K562 (cell line): ENCODE measurements around the gene PPP3CB. TPM values are rescaled to one million over a fixed set of nuclear protein-coding genes. Genes with fewer than 3 reads are reported as not detected.

Experiments
- ATF4 ChIP-seq: fragments of 450-650 bp; formaldehyde crosslinking; IDR thresholded peaks from 2 replicates; pipeline ENCODE4 v1.4.0; 2022; ENCODE audit warnings: mild to moderate bottlenecking, moderate library complexity
- CBFB ChIP-seq: sonication (generic); formaldehyde crosslinking; IDR thresholded peaks from 2 replicates; pipeline ENCODE4 v1.4.0; 2020; ENCODE audit warnings: mild to moderate bottlenecking, missing genetic modification reagents
- CCAR2 ChIP-seq: fragments of 200-400 bp; formaldehyde crosslinking; IDR thresholded peaks from 2 replicates; pipeline ENCODE4 v1.6.1; 2017; ENCODE audit warnings: mild to moderate bottlenecking, low read depth, low read length
- CREB1 ChIP-seq, 2 experiments: sonication (generic) in 1 of 2; formaldehyde crosslinking in 1 of 2; IDR thresholded peaks; 2 replicates each; pipeline versions ENCODE4 v1.6.1 to v1.8.0; 2012 to 2022; ENCODE audit warnings: inconsistent platforms in 1 of 2, mild to moderate bottlenecking in 1 of 2, missing genetic modification reagents in 1 of 2, moderate library complexity in 1 of 2
- CREB3L1 ChIP-seq: fragments of 450-650 bp; IDR thresholded peaks from 2 replicates; pipeline ENCODE4 v1.6.1; 2014; ENCODE audit warnings: low read depth, mild to moderate bottlenecking, moderate library complexity, borderline replicate concordance
- DIDO1 ChIP-seq: fragments of 450-650 bp; IDR thresholded peaks from 2 replicates; pipeline ENCODE4 v1.6.1; 2016; ENCODE audit warnings: low read depth, missing biosample characterization, missing genetic modification characterization
- ETV5 ChIP-seq: sonication (generic); formaldehyde crosslinking; IDR thresholded peaks from 2 replicates; pipeline ENCODE4 v1.4.0; 2020; ENCODE audit warnings: low read depth, mild to moderate bottlenecking, missing genetic modification reagents
- FOS ChIP-seq: IDR thresholded peaks from 3 replicates; pipeline ENCODE4 v1.6.1; 2011; ENCODE audit not compliant: insufficient read length; ENCODE audit errors: extremely low read depth
- FOXA1 ChIP-seq: fragments of 450-650 bp; IDR thresholded peaks from 2 replicates; pipeline ENCODE4 v1.6.1; 2016; ENCODE audit warnings: mild to moderate bottlenecking, borderline replicate concordance
- FOXA3 ChIP-seq, 2 experiments: fragments of 450-650 bp in 1 of 2; sonication (generic) in 1 of 2; formaldehyde crosslinking; IDR thresholded peaks in 1 of 2; conservative IDR thresholded peaks in 1 of 2; 2 replicates each; pipeline versions ENCODE4 v1.4.0 to v1.8.0; 2020 to 2022; ENCODE audit warnings: mild to moderate bottlenecking in 2 of 2, missing genetic modification reagents in 1 of 2
- HNRNPL ChIP-seq: fragments of 200-400 bp; formaldehyde crosslinking; IDR thresholded peaks from 2 replicates; pipeline ENCODE4 v1.6.1; 2017; ENCODE audit warnings: low read depth, mild to moderate bottlenecking, low read length
- KDM4B ChIP-seq, 2 experiments: fragments of 450-650 bp in 1 of 2; sonication (generic) in 1 of 2; IDR thresholded peaks; 2 replicates each; pipeline ENCODE4 v1.6.1; 2016 to 2017; ENCODE audit warnings: borderline replicate concordance in 2 of 2, antibody characterized with exemption in 1 of 2, low read depth in 1 of 2, mild to moderate bottlenecking in 1 of 2
- MAFF ChIP-seq: IDR thresholded peaks from 2 replicates; pipeline ENCODE4 v1.6.1; 2012; ENCODE audit warnings: low read length, improper control_type of control experiment
- MLX ChIP-seq, 2 experiments: fragments of 450-650 bp in 1 of 2; sonication (generic) in 1 of 2; formaldehyde crosslinking; conservative IDR thresholded peaks; 2 replicates each; pipeline versions ENCODE4 v1.4.0 to v1.8.1; 2020 to 2022; ENCODE audit warnings: mild to moderate bottlenecking in 1 of 2, missing genetic modification reagents in 1 of 2
- MYBL2 ChIP-seq, 2 experiments: fragments of 450-650 bp in 1 of 2; sonication (generic) in 1 of 2; formaldehyde crosslinking in 1 of 2; IDR thresholded peaks; 2 replicates each; pipeline versions ENCODE4 v1.6.1 to v1.8.1; 2017 to 2022; ENCODE audit warnings: borderline replicate concordance in 1 of 2, inconsistent platforms in 1 of 2, low read depth in 1 of 2, mild to moderate bottlenecking in 1 of 2, missing genetic modification reagents in 1 of 2, moderate library complexity in 1 of 2
- SMAD4 ChIP-seq: fragments of 250-450 bp; sonication (Bioruptor Pico); conservative IDR thresholded peaks from 2 replicates; pipeline ENCODE4 v1.8.0; 2021; ENCODE audit warnings: inconsistent platforms, mild to moderate bottlenecking, moderate library complexity
- SMARCA4 ChIP-seq: fragments of 450-650 bp; IDR thresholded peaks from 2 replicates; pipeline ENCODE4 v1.6.1; 2016
- SP2 ChIP-seq: IDR thresholded peaks from 2 replicates; pipeline ENCODE4 v1.6.1; 2011; ENCODE audit warnings: mild to moderate bottlenecking, low read depth, low read length, moderate library complexity; ENCODE audit not compliant: poor library complexity, severe bottlenecking; ENCODE audit errors: extremely low read depth
- ZBTB12 ChIP-seq: fragments of 250-450 bp; sonication (Bioruptor Pico); IDR thresholded peaks from 2 replicates; pipeline ENCODE4 v1.4.0; 2020
- ZFP36 ChIP-seq: fragments of 150-350 bp; IDR thresholded peaks from 2 replicates; pipeline ENCODE4 v1.6.1; 2018; ENCODE audit warnings: low read length, low read depth; ENCODE audit not compliant: partially characterized antibody
- ZNF174 ChIP-seq: fragments of 250-450 bp; sonication (Bioruptor Pico); IDR thresholded peaks from 2 replicates; pipeline ENCODE4 v1.4.0; 2020; ENCODE audit warnings: mild to moderate bottlenecking
- ZNF23 ChIP-seq: fragments of 250-450 bp; sonication (Bioruptor Pico); IDR thresholded peaks from 2 replicates; pipeline ENCODE4 v1.4.0; 2020; ENCODE audit warnings: mild to moderate bottlenecking
- ZNF24 ChIP-seq: fragments of 450-650 bp; IDR thresholded peaks from 2 replicates; pipeline ENCODE4 v1.6.1; 2016
- polyA plus RNA-seq, 8 experiments: library from polyadenylated mRNA; depleted of rRNA in 4 of 8; stranded (reverse) in 5 of 8; unstranded in 3 of 8; fragments of >200 nt; fragmentation: Nextera tagmentation in 2 of 8; fragmentation: Illumina TruSeq in 1 of 8; extraction: Ambion mirVana in 2 of 8; extraction: Trizol in 1 of 8; gene quantifications; 2 replicates each; pipeline versions ENCODE4 v1.2.1 to v1.2.3, GENCODE V29; 2011 to 2014; ENCODE audit warnings: inconsistent platforms in 1 of 8, missing spikeins in 1 of 8
- total RNA-seq, 7 experiments: library from RNA; depleted of rRNA in 6 of 7; stranded (reverse); fragments of >200 nt in 6 of 7; fragmentation: Illumina TruSeq in 2 of 7; extraction: Trizol in 2 of 7; gene quantifications; 2 replicates each; pipeline versions ENCODE4 v1.2.1 to v1.2.3, GENCODE V29; 2011 to 2021; ENCODE audit warnings: low replicate concordance in 1 of 7

Gene PPP3CB
- total and polyA plus RNA-seq, 9 of the 15 experiments (the other 6 are each of a cell fraction or from before 2014, with no cell fraction given): 9.6 to 27.6 (median 17.8) TPM

GRCh38 chr10:73495226-73495883, 469 bp downstream of the PPP3CB start (continued):
- TF ChIP-seq CCAR2: no peak
- no peak for TF ChIP-seq FOXA1
- no peak for TF ChIP-seq ZNF23 (CRISPR knock-in tag)
- TF ChIP-seq CBFB (CRISPR knock-in tag): no peak
- TF ChIP-seq MYBL2 (IDR thresholded peaks at IDR 0.05; ENCODE audit: low read depth): no peak
- no peak for TF ChIP-seq MYBL2 (CRISPR knock-in tag; IDR thresholded peaks at IDR 0.05; ENCODE audit: borderline replicate concordance)
- TF ChIP-seq DIDO1 (tag): no peak; the same call in 1 of the 2 replicates
- peak; percentile 94 for TF ChIP-seq HNRNPL
- TF ChIP-seq SMAD4 (CRISPR knock-in tag): peak; percentile 68
- no peak for TF ChIP-seq SP2
- TF ChIP-seq ZNF24: peak; percentile 44; the same call in 1 of the 2 replicates
- TF ChIP-seq FOS: no peak
- no peak for TF ChIP-seq CREB1 (IDR thresholded peaks at IDR 0.05)
- TF ChIP-seq CREB1 (CRISPR knock-in tag; IDR thresholded peaks at IDR 0.05): peak; percentile 70
- no peak; a peak in 2 of 4 replicates for TF ChIP-seq KDM4B (IDR thresholded peaks at IDR 0.05; ENCODE audit: borderline replicate concordance in 2 of 2, low read depth in 1 of 2)
- TF ChIP-seq ATF4 (CRISPR knock-in tag): no peak
- peak; percentile 80; the same call in 1 of the 2 replicates for TF ChIP-seq CREB3L1
- TF ChIP-seq ZNF174 (CRISPR knock-in tag): no peak
- TF ChIP-seq ZBTB12: 0 out of 2 replicates have a peak, but pooled peaks have one; percentile 3
- TF ChIP-seq SMARCA4: no peak; the same call in none of the 2 replicates
- TF ChIP-seq MAFF: no peak
- peak; percentile 3 for TF ChIP-seq ZFP36
- no peak for TF ChIP-seq MLX (CRISPR knock-in tag; conservative IDR thresholded peaks at IDR 0.05)
- no peak for TF ChIP-seq FOXA3 (CRISPR knock-in tag; conservative IDR thresholded peaks at IDR 0.05 in 1 of 2, IDR thresholded peaks at IDR 0.05 in 1 of 2)
- TF ChIP-seq ETV5 (CRISPR knock-in tag): peak; percentile 66
